ENCODE measurements around the gene KAT8.

- TF ChIP-seq POLR2A (IDR thresholded peaks at IDR 0.05): no peak
- no peak for TF ChIP-seq CTCF (IDR thresholded peaks at IDR 0.05)
Observed at GRCh38 chr16:31085411-31085810, 32.1 kb upstream of the KAT8 start.
